Neural cell (in vitro differentiated cells): ENCODE measurements around the gene PIK3R3.

Experiments used
- EZH2 ChIP-seq: fragments of 200-600, 300-800 bp; shearing (Covaris generic), sonication (generic); IDR thresholded peaks from 2 replicates; pipeline ENCODE4 v1.6.1; 2014; ENCODE audit warnings: antibody characterized with exemption, low read length, borderline replicate concordance, mild to moderate bottlenecking; ENCODE audit not compliant: insufficient read depth, poor library complexity, severe bottlenecking
- MXI1 ChIP-seq: fragments of 450-650 bp; conservative IDR thresholded peaks from 2 replicates; pipeline ENCODE4 v1.6.1; 2014; ENCODE audit warnings: antibody characterized with exemption, mild to moderate bottlenecking; ENCODE audit not compliant: poor library complexity, severe bottlenecking
- POLR2AphosphoS5 ChIP-seq: IDR thresholded peaks from 2 replicates; pipeline ENCODE4 v1.6.1; 2012
- SMC3 ChIP-seq: fragments of 450-650 bp; conservative IDR thresholded peaks from 2 replicates; pipeline ENCODE4 v1.6.1; 2014; ENCODE audit warnings: antibody characterized with exemption, mild to moderate bottlenecking, moderate library complexity; ENCODE audit not compliant: poor library complexity
- TAF1 ChIP-seq: IDR thresholded peaks from 2 replicates; pipeline ENCODE4 v1.6.1; 2012; ENCODE audit warnings: low read depth
- TF ChIP-seq, protein P1 (sequence below): IDR thresholded peaks from 2 replicates; pipeline ENCODE4 v1.6.1; 2012; ENCODE audit warnings: borderline replicate concordance
- TF ChIP-seq, protein P2 (sequence below): fragments of 450-650 bp; IDR thresholded peaks from 2 replicates; pipeline ENCODE4 v1.5.1; 2014; ENCODE audit warnings: antibody characterized with exemption, mild to moderate bottlenecking, moderate library complexity; ENCODE audit not compliant: poor library complexity, severe bottlenecking

- TF ChIP-seq, protein P1, sequence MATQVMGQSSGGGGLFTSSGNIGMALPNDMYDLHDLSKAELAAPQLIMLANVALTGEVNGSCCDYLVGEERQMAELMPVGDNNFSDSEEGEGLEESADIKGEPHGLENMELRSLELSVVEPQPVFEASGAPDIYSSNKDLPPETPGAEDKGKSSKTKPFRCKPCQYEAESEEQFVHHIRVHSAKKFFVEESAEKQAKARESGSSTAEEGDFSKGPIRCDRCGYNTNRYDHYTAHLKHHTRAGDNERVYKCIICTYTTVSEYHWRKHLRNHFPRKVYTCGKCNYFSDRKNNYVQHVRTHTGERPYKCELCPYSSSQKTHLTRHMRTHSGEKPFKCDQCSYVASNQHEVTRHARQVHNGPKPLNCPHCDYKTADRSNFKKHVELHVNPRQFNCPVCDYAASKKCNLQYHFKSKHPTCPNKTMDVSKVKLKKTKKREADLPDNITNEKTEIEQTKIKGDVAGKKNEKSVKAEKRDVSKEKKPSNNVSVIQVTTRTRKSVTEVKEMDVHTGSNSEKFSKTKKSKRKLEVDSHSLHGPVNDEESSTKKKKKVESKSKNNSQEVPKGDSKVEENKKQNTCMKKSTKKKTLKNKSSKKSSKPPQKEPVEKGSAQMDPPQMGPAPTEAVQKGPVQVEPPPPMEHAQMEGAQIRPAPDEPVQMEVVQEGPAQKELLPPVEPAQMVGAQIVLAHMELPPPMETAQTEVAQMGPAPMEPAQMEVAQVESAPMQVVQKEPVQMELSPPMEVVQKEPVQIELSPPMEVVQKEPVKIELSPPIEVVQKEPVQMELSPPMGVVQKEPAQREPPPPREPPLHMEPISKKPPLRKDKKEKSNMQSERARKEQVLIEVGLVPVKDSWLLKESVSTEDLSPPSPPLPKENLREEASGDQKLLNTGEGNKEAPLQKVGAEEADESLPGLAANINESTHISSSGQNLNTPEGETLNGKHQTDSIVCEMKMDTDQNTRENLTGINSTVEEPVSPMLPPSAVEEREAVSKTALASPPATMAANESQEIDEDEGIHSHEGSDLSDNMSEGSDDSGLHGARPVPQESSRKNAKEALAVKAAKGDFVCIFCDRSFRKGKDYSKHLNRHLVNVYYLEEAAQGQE: no peak
- TF ChIP-seq EZH2 (no peak), TAF1 (no peak), SMC3 (no peak), POLR2AphosphoS5 (no peak), MXI1 (no peak)
- TF ChIP-seq, protein P2, sequence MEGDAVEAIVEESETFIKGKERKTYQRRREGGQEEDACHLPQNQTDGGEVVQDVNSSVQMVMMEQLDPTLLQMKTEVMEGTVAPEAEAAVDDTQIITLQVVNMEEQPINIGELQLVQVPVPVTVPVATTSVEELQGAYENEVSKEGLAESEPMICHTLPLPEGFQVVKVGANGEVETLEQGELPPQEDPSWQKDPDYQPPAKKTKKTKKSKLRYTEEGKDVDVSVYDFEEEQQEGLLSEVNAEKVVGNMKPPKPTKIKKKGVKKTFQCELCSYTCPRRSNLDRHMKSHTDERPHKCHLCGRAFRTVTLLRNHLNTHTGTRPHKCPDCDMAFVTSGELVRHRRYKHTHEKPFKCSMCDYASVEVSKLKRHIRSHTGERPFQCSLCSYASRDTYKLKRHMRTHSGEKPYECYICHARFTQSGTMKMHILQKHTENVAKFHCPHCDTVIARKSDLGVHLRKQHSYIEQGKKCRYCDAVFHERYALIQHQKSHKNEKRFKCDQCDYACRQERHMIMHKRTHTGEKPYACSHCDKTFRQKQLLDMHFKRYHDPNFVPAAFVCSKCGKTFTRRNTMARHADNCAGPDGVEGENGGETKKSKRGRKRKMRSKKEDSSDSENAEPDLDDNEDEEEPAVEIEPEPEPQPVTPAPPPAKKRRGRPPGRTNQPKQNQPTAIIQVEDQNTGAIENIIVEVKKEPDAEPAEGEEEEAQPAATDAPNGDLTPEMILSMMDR: no peak
Observed at GRCh38 chr1:46056325-46056724, 76.1 kb downstream of the PIK3R3 start.
